Peyer's patch (tissue), 4 donors: ENCODE measurements around the gene SLC5A6. TPM values are rescaled to one million over a fixed set of nuclear protein-coding genes. Genes with fewer than 3 reads are reported as not detected.

Experiments
- DNase-seq, 3 donors: peaks; one replicate each; pipeline ENCODE4 v3.0.0-alpha.2; 2017 to 2019
- H3K27ac ChIP-seq, 4 donors: fragments of 200-600 bp; sonication (generic); one replicate each; pipeline ENCODE4 v1.5.1; 2016 to 2019
- H3K27me3 ChIP-seq, 2 donors: fragments of 200-600 bp; sonication (generic); one replicate each; pipeline ENCODE4 v1.5.1; 2019
- H3K36me3 ChIP-seq, 3 donors: fragments of 200-600 bp; sonication (generic); one replicate each; pipeline ENCODE4 v1.5.1; 2016 to 2019
- H3K4me1 ChIP-seq, 4 donors: fragments of 200-600 bp; sonication (generic); one replicate each; pipeline ENCODE4 v1.5.1; 2016 to 2019
- H3K4me3 ChIP-seq, 4 donors: fragments of 200-600 bp; sonication (generic); 1 replicate in 3 of 4; 2 replicates in 1 of 4; pipeline ENCODE4 v1.5.1; 2016 to 2019; ENCODE audit warnings: mild to moderate bottlenecking in 1 of 4
- H3K9me3 ChIP-seq, 4 donors: fragments of 200-600 bp; sonication (generic); one replicate each; pipeline ENCODE4 v1.5.1; 2016 to 2019; ENCODE audit warnings: mild to moderate bottlenecking in 1 of 4
- CTCF ChIP-seq, 6 experiments: fragments of 450-650 bp in 4 of 6; fragments of 200-600 bp in 2 of 6; sonication (generic) in 1 of 6; IDR thresholded peaks; one replicate each; pipeline ENCODE4 v1.5.1; 2017 to 2019; ENCODE audit warnings: antibody characterized with exemption in 6 of 6, mild to moderate bottlenecking in 3 of 6, moderate library complexity in 1 of 6
- POLR2A ChIP-seq, 2 donors: fragments of 450-650 bp; IDR thresholded peaks; one replicate each; pipeline ENCODE4 v1.5.1; 2017; ENCODE audit warnings: antibody characterized with exemption in 2 of 2, mild to moderate bottlenecking in 2 of 2, moderate library complexity in 2 of 2
- total RNA-seq, 4 donors: library from RNA; depleted of rRNA; stranded (reverse); fragments of >200 nt; gene quantifications; one replicate each; pipeline ENCODE4 v1.1.0, GENCODE V29; 2016

SLC5A6 gene
- total RNA-seq, 4 donors from 2014 or later = 42.3 to 78.4 (median 65.8) TPM

DNA sequence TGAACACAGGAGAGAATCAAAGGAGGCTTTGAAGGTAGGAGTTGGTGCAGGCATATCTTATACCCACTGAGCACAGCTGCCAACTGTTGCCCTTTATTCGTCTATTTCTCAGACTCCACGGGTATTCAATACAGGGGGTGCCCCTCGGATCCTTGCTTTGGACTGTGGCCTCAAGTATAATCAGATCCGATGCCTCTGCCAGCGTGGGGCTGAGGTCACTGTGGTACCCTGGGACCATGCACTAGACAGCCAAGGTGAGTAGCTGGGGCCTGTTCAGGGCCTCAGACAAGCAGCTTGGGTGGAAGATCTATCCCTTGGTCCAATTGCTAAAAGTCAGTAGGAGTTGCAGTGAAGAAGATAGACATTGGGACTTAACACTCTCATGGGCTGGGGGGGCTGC is 10.3 kb upstream of the SLC5A6 start:
- Histone ChIP-seq H3K36me3 (peaks cover 0 to 63% (median 0%) of the 10 kb centered on the region in 3 donors), H3K9me3 (no peaks in the 10 kb centered on the region), H3K4me1 (peaks cover 0 to 13% (median 6%) of the 10 kb centered on the region in 4 donors), H3K27ac (no peak overlapping the region), H3K27me3 (no peaks in the 10 kb centered on the region), H3K4me3 (no peak overlapping the region)
- no peak for TF ChIP-seq CTCF (IDR thresholded peaks at IDR 0.05)
- DNase-seq = no peak

GRCh38 chr2:27221166-27221565 is 9.1 kb upstream of the SLC5A6 start:
- DNase-seq = no peak
- TF ChIP-seq POLR2A (IDR thresholded peaks at IDR 0.05) (no peak), CTCF (IDR thresholded peaks at IDR 0.05) (no peak)
- H3K4me1 ChIP-seq = peaks cover 0 to 17% (median 6%) of the 10 kb centered on the region in 4 donors
- H3K4me3 ChIP-seq = no peak overlapping the region
- H3K27ac ChIP-seq = no peak overlapping the region
- H3K36me3 ChIP-seq = peaks cover 0 to 50% (median 0%) of the 10 kb centered on the region in 3 donors
- no peaks in the 10 kb centered on the region for H3K27me3 ChIP-seq
- no peaks in the 10 kb centered on the region for H3K9me3 ChIP-seq

GRCh38 chr2:27220091-27220490 is 8.0 kb upstream of the SLC5A6 start:
- TF ChIP-seq CTCF (IDR thresholded peaks at IDR 0.05) (no peak), POLR2A (IDR thresholded peaks at IDR 0.05) (no peak)
- no peak for DNase-seq
- Histone ChIP-seq H3K9me3 (no peaks in the 10 kb centered on the region), H3K27ac (no peak overlapping the region), H3K4me3 (no peak overlapping the region), H3K4me1 (peaks cover 0 to 17% (median 6%) of the 10 kb centered on the region in 4 donors), H3K36me3 (peaks cover 0 to 41% (median 0%) of the 10 kb centered on the region in 3 donors), H3K27me3 (no peaks in the 10 kb centered on the region)

DNA sequence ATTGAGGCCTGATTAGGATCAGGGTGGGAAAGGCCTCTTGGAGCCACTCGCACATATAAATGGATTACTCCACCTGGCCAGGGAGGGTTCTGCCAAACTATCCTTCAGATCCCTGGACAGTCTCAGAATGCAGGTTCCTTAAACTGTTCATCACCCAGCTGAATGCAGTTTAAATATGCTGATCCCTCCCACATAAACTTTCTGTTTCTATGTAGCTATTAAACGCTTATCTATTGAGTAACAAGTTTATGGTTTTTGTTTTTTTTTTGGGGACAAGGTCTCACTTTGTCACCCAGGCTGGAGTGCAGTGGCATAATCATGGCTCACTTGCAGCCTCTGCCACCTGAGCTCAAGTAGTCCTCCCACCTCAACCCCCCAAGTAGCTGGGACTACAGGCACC is 7.0 kb upstream of the SLC5A6 start:
- Histone ChIP-seq H3K27me3 (no peaks in the 10 kb centered on the region), H3K9me3 (no peaks in the 10 kb centered on the region), H3K4me1 (peaks cover 0 to 17% (median 6%) of the 10 kb centered on the region in 4 donors), H3K4me3 (no peak overlapping the region), H3K27ac (no peak overlapping the region), H3K36me3 (peaks cover 0 to 31% (median 0%) of the 10 kb centered on the region in 3 donors)
- DNase-seq = no peak
- no peak for TF ChIP-seq POLR2A (IDR thresholded peaks at IDR 0.05)
- no peak for TF ChIP-seq CTCF (IDR thresholded peaks at IDR 0.05)

- Histone ChIP-seq H3K27me3 (no peaks in the 10 kb centered on the region), H3K36me3 (peaks cover 0 to 26% (median 0%) of the 10 kb centered on the region in 3 donors), H3K4me1 (peaks cover 0 to 20% (median 6%) of the 10 kb centered on the region in 4 donors), H3K27ac (no peak overlapping the region), H3K4me3 (no peak overlapping the region), H3K9me3 (no peaks in the 10 kb centered on the region)
- TF ChIP-seq POLR2A (IDR thresholded peaks at IDR 0.05) (no peak), CTCF (IDR thresholded peaks at IDR 0.05) (no peak)
- no peak for DNase-seq
Measured at GRCh38 chr2:27218614-27219013, 6.5 kb upstream of the SLC5A6 start.
